Testis (tissue), 2 donors: ENCODE data around the gene KLRC2.
"Not testable (repeated sequence)": the region's sequence is repeated elsewhere in the genome, so short reads cannot be mapped to it uniquely, and the experiment has no call there.

Experiments used
- CTCF ChIP-seq, 3 experiments: fragments of 450-650 bp in 2 of 3; fragments of 200-600 bp in 1 of 3; sonication (generic) in 1 of 3; IDR thresholded peaks; one replicate each; pipeline ENCODE4 v1.5.1; 2016 to 2019; ENCODE audit warnings: antibody characterized with exemption in 3 of 3, mild to moderate bottlenecking in 2 of 3, moderate library complexity in 1 of 3
- POLR2A ChIP-seq: fragments of 450-650 bp; IDR thresholded peaks from one replicate; pipeline ENCODE4 v1.6.1; 2017; ENCODE audit warnings: antibody characterized with exemption, mild to moderate bottlenecking, moderate library complexity

DNA sequence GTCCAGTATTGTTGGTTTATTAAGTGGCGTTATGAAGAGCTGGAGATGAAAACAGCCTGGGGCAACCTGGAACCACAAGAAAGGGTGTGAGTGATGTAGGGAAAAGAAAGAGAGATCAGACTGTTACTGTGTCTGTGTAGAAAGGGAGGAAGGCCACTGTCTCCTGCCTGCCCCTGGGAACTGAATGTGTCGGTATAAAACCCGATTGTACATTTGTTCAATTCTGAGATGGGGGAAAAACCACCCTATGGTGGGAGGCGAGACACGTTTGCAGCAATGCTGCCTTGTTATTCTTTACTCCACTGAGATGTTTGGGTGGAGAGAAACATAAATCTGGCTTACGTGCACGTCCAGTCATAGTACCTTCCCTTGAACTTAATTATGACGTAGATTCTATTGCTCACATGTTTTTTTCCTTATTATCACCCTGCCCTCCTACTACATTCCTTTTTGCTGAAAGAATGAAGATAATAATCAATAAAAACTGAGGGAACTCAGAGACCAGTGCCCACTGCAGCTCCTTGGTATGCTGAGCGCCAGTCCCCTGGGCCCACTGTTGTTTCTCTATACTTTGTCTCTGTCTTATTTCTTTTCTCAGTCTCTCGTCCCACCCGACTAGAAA is 41.2 kb downstream of the KLRC2 start:
- TF ChIP-seq CTCF (IDR thresholded peaks at IDR 0.05); POLR2A: not testable (repeated sequence)
